Neutrophil (primary cell): ENCODE measurements around the gene AHNAK.

Experiments used
- H3K27ac ChIP-seq: fragments of 200-600 bp; sonication (generic); 2 replicates; pipeline ENCODE4 v1.5.1; 2016; ENCODE audit warnings: mild to moderate bottlenecking, moderate library complexity
- H3K27me3 ChIP-seq: fragments of 200-600 bp; sonication (generic); 2 replicates; pipeline ENCODE4 v1.6.0; 2016; ENCODE audit warnings: mild to moderate bottlenecking
- H3K36me3 ChIP-seq: fragments of 200-600 bp; sonication (generic); 2 replicates; pipeline ENCODE4 v1.5.1; 2017
- H3K4me1 ChIP-seq, 2 experiments: fragments of 200-600 bp in 1 of 2; sonication (generic) in 1 of 2; 1 replicate in 1 of 2; 2 replicates in 1 of 2; pipeline versions ENCODE4 v1.5.1 to v1.6.1; 2013 to 2016; ENCODE audit warnings: low read depth in 1 of 2, low read length in 1 of 2, mild to moderate bottlenecking in 1 of 2, moderate library complexity in 1 of 2; ENCODE audit not compliant: control insufficient read depth in 1 of 2, insufficient read depth in 1 of 2
- H3K4me3 ChIP-seq, 2 experiments: fragments of 200-600 bp in 1 of 2; sonication (generic) in 1 of 2; 1 replicate in 1 of 2; 2 replicates in 1 of 2; pipeline ENCODE4 v1.5.1; 2013 to 2016; ENCODE audit warnings: low read depth in 1 of 2, low read length in 1 of 2, mild to moderate bottlenecking in 1 of 2, moderate library complexity in 1 of 2
- H3K9me3 ChIP-seq: fragments of 200-600 bp; sonication (generic); 2 replicates; pipeline ENCODE4 v1.5.1; 2016
- TF ChIP-seq, protein P1 (sequence below): fragments of 200-600 bp; sonication (generic); IDR thresholded peaks from 2 replicates; pipeline ENCODE4 v1.5.1; 2016; ENCODE audit warnings: antibody characterized with exemption

The AHNAK gene

DNA sequence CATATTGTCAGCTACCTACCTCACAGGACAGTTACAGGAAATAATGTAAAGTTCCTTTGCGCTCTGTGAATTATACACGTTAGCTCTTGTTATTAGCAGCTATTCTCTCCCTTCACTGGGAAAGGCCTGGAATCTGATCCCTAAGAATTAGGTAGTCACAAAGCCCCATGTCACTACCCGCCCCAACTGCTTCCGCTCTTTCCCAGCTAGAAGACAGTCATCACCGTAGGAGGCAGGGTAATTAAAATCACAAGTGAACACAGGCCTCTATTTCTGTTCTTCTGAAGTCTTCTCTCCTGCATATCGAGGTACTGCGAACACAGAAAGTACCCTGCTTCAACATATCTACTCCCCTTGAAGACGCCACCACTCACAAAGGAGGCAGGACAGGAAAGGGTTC is 12.6 kb upstream of the AHNAK start:
- peaks cover 13 to 14% of the 10 kb centered on the region in 2 experiments for H3K4me1 ChIP-seq
- no peak overlapping the region for H3K27ac ChIP-seq
- peaks cover 72% of the 10 kb centered on the region for H3K36me3 ChIP-seq
- TF ChIP-seq, protein P1, sequence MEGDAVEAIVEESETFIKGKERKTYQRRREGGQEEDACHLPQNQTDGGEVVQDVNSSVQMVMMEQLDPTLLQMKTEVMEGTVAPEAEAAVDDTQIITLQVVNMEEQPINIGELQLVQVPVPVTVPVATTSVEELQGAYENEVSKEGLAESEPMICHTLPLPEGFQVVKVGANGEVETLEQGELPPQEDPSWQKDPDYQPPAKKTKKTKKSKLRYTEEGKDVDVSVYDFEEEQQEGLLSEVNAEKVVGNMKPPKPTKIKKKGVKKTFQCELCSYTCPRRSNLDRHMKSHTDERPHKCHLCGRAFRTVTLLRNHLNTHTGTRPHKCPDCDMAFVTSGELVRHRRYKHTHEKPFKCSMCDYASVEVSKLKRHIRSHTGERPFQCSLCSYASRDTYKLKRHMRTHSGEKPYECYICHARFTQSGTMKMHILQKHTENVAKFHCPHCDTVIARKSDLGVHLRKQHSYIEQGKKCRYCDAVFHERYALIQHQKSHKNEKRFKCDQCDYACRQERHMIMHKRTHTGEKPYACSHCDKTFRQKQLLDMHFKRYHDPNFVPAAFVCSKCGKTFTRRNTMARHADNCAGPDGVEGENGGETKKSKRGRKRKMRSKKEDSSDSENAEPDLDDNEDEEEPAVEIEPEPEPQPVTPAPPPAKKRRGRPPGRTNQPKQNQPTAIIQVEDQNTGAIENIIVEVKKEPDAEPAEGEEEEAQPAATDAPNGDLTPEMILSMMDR, result no peak
- H3K27me3 ChIP-seq, result peaks cover under 1% of the 10 kb centered on the region
- no peaks in the 10 kb centered on the region for H3K9me3 ChIP-seq
- H3K4me3 ChIP-seq, result no peak overlapping the region

DNA sequence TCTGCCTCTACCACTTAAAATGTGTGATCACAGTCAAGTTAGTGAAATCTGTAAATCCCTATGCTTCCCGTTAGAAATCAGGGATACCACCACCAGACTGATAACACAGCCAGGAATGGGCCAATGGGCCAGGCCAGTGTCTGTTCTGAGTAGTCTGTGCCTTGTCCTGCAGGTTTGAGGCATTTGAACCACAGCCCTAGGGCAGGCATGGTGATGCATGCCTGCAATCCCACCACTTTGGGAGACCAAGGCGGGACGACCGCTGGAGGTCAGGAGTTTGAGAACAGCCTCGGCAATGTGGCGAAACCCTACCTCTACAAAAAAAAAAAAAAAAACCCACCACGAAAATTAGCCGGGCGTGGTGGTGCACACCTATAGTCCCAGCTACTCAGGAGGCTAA is 12.1 kb upstream of the AHNAK start:
- no peak overlapping the region for H3K4me3 ChIP-seq
- H3K27me3 ChIP-seq, result peaks cover 6% of the 10 kb centered on the region
- H3K9me3 ChIP-seq, result no peaks in the 10 kb centered on the region
- H3K27ac ChIP-seq, result no peak overlapping the region
- H3K36me3 ChIP-seq, result peaks cover 66% of the 10 kb centered on the region
- peaks cover 13 to 14% of the 10 kb centered on the region in 2 experiments for H3K4me1 ChIP-seq
- TF ChIP-seq, protein P1, result no peak

DNA sequence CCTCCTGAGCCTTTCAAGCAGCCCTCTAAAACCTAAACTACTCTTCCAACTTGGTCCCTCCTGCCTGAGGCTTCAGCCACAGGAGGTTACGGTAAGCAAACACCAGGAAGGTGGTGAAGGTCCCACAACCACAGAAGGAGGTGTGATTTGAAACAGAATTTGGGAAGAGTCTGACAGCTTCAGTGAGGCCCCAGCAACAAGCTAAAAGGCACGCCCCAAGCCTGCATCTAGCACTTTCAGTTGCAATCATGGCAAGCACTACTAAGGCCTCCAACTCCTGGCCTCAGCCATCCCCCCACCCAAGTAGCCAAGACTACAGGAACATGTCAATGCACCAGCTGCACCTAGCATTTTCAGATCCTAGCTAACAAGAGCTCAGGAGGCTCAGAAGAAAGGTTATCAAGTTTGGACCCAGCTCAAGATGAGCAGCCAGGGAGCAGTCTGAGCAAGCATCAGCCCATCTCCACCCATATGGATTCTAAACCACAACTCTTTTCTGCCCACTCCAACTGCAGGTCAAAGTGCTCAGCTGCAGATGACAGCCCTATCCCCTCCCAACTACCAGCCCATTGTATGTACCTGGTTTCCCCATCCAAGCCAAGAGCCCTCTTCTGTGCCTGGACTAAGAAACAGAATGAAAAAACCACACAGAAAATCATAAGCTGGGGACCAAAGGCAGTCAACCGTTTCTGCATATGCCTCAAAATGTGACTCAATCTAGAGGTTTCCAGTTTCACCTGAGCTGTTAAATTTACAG is 10.4 kb upstream of the AHNAK start:
- Histone ChIP-seq H3K27me3 (peaks cover 22% of the 10 kb centered on the region), H3K27ac (no peak overlapping the region), H3K36me3 (peaks cover 50% of the 10 kb centered on the region), H3K4me1 (peaks cover 13 to 14% of the 10 kb centered on the region in 2 experiments), H3K9me3 (no peaks in the 10 kb centered on the region), H3K4me3 (no peak overlapping the region)
- TF ChIP-seq, protein P1, result no peak

DNA sequence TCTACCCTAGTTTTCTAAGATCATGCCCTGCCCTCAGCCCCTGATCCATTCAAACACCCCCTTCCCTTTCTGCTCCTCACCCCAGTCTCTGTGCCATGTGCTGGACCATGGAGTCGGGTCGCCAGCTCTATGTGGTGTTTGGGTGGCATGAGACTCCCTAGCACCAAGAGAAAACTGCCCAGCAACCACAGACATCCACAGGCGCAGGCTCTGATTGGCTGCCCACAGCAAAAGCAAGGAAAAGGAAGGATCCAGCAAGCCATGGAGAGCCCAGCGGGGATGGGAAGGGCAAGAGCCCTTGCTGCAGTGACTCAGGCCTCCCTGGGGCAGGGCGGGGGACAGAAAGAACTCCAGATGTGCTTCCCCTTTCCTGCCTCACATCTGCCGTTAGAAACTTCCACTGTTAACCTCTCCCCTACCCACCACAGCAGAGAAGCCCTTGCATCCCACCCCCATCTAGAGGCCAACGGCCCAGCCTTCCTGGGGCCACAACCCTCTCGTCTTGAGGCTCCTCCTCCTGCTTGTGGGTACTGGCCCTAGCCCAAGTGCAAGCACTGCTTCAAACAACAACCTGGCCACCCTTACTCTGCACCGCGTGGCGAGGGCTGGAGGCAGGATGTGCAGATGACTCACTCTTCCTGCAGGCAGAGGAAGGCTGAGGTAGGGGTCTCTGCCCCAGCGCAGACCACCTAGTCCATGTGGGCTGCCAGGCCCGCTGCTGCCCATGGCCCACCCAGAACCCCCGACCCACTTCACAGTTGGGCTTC is 9.7 kb upstream of the AHNAK start:
- Histone ChIP-seq H3K4me3 (no peak overlapping the region), H3K36me3 (peaks cover 45% of the 10 kb centered on the region), H3K27me3 (peaks cover 29% of the 10 kb centered on the region), H3K4me1 (peaks cover 13 to 14% of the 10 kb centered on the region in 2 experiments), H3K9me3 (no peaks in the 10 kb centered on the region), H3K27ac (no peak overlapping the region)
- TF ChIP-seq, protein P1, result no peak

DNA sequence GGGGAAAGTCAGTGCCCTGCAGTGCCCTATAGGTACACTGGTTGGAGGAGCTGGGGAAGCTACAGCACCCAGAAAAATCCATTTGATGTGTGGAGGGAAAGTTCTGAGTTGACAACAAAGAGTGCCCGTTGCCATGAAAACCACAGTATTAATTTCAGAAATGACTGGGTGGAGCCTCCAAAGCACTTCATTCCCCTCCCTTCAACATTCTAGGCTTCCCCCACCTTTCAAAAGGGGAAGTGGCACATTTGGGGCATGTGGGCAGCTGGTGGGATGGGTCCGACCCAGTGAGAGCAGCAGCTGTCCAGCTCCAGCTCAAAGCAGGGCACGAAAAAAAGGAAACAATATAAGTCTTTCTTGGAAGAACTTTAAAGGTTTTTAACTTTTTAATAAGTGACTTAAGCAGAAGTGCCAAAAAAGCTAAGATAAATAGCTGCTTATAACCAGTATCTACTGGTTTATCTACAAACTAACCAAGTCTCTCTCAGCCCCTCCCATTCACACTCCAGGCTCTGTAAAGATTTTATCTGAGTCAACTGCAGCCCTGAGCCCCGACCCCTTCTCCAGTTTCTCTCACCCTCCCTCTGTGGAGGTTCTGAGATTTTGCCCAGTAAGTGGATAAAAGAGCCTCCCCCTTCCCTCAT is 9.0 kb upstream of the AHNAK start:
- Histone ChIP-seq H3K4me3 (no peak overlapping the region), H3K4me1 (peaks cover 13 to 14% of the 10 kb centered on the region in 2 experiments), H3K9me3 (no peaks in the 10 kb centered on the region), H3K27me3 (peaks cover 36% of the 10 kb centered on the region), H3K36me3 (peaks cover 39% of the 10 kb centered on the region), H3K27ac (no peak overlapping the region)
- TF ChIP-seq, protein P1, result no peak
